AG09319 (cell line): ENCODE data around the gene EGFR.

Experiments
- DNase-seq: peaks from one replicate; pipeline ENCODE4 v3.0.0-alpha.2; 2010; ENCODE audit warnings: low read depth; ENCODE audit errors: extremely low read depth
- TF ChIP-seq, protein P1 (sequence below): IDR thresholded peaks from 2 replicates; pipeline ENCODE4 v1.5.1; 2011; ENCODE audit warnings: low read depth, mild to moderate bottlenecking, inconsistent platforms, low read length, moderate library complexity

The EGFR gene

DNA sequence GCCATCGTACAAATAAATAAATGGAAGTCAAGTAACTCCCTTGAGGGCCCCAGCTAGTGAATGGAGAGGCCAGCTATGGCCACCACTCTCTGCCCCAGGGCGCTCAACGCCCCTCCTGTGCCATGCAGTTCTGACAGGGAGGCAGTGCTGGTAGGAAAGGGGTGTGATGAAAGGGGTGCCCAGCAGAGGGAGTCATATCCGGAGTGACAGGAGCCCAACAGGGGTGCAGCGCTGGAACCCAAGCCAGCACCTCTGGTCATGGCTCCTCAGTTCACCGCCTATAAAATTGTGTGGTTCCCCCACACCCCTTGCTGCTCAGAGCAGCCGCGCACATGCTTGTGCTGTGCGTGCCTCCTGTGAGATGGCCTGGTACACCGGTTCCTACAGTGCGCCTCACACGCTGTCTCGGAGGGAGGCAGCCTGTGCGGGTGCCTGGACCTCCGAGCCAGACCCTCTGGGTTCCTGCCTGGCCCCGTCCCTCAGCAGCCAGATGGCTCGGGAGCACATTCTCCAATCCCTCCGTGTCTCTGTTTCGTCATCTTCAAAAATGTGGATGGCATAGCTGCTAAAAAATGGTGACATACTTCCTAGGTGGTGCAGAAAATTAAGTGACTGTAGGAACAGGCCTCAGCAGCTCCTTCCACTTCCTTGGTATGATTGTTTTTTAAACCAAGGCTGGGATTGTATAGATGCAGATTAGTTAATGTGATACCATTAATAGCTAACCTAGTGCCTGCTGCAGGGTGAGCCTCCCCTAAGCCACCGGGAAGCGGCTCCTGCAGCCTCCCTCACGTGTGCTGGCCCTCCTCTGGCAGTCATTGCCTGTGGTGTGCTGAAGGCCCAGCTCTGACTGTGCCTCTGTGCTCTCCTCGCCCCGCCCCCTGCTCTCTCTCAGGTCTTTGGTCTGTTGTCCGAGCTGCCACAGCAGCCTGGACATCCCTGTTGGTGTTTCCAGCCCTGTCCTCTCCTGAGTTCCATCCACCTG is 125.8 kb downstream of the EGFR start:
- DNase-seq, result no peak
- TF ChIP-seq, protein P1, sequence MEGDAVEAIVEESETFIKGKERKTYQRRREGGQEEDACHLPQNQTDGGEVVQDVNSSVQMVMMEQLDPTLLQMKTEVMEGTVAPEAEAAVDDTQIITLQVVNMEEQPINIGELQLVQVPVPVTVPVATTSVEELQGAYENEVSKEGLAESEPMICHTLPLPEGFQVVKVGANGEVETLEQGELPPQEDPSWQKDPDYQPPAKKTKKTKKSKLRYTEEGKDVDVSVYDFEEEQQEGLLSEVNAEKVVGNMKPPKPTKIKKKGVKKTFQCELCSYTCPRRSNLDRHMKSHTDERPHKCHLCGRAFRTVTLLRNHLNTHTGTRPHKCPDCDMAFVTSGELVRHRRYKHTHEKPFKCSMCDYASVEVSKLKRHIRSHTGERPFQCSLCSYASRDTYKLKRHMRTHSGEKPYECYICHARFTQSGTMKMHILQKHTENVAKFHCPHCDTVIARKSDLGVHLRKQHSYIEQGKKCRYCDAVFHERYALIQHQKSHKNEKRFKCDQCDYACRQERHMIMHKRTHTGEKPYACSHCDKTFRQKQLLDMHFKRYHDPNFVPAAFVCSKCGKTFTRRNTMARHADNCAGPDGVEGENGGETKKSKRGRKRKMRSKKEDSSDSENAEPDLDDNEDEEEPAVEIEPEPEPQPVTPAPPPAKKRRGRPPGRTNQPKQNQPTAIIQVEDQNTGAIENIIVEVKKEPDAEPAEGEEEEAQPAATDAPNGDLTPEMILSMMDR, result peak; percentile 15

- TF ChIP-seq, protein P1, result no peak
- DNase-seq, result no peak
Measured at GRCh38 chr7:55145606-55146005, 126.8 kb downstream of the EGFR start.

DNA sequence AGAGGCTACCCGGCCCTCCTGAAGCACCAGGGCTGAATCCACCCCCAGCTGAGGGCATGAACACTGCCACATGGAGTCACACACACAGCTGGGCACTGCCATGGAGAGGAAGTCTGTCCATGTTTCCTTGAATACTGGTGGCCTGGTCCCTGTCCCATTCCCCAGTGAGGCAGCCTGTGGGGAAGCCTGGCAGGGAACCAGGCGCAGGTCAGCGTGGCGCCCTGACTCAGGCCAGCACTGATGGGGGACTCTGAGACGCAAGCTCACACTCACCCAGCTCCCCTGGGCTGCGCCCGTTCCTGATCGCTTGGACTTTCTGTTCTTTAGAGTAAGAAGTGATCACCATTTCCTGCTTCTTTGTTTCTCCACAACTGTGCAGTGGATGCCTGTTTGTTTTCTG is 128.3 kb downstream of the EGFR start:
- no peak for DNase-seq
- TF ChIP-seq, protein P1, result no peak

DNA sequence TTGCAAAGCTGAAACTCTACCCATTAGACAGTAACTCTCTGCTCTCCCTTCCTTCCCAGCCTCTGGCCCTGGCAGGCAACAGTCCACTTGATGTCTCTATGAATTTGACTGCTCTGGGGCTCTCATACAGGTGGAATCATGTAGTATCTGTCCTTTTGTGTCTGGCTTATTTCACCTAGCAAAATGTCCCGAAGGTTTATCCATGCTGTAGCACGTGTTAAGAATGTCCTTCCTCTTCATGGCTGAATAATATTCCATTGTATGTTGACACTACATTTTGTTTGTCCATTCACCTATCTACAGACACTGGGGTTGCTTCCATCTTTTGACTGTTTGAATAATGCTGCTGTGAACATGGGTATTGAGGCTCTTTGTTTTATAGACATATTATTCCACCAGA is 128.9 kb downstream of the EGFR start:
- TF ChIP-seq, protein P1, result no peak
- no peak for DNase-seq

- no peak for DNase-seq
- TF ChIP-seq, protein P1, result no peak
Measured at GRCh38 chr7:55148571-55148970, 129.8 kb downstream of the EGFR start.

DNA sequence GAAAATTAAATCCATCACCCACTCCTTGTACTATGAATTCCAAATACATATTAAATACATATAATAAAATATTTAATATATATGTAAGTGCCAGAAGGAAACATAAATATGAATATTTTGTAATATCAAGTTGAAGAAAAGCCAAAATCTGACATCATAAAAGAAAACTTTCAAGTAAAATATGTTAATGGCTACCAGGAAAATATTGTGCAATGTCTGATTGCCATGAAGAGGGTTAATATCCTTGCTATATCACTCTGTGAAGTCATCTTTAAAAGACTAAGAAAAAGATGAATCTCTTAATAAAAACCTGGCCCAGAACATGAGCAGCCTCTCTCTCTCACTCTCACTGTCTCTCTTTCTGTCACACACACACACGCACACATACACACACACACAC is 130.2 kb downstream of the EGFR start:
- TF ChIP-seq, protein P1, result no peak
- no peak for DNase-seq

DNA sequence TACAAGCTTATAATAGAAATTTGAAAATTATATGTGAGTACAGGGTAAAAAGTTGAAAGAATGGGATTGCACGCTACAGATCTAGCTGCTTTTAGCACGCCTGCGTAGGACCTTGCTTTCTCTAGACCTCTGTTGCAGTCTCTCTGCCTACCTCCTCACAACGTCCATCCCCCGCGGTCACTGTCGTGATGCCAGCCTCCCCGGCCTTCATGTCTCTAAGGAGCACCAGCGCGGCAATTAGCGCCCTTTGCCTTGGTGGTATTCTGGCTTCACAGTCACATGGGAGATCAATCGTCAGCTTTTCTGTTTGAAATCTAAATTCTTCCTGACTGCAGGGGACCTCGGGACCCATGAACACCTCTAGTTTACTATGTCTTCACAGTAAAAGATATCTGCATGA is 131.3 kb downstream of the EGFR start:
- DNase-seq, result no peak
- TF ChIP-seq, protein P1, result no peak
